HepG2 (cell line): ENCODE measurements around the gene AMIGO3. TPM values are rescaled to one million over a fixed set of nuclear protein-coding genes. Genes with fewer than 3 reads are reported as not detected.

Experiments used
- ATAC-seq: fragments of 200-7000 bp; cut with Tn5 transposase; 3 replicates; pipeline ENCODE4 v1.9.1; 2020; ENCODE audit warnings: mild to moderate bottlenecking, moderate library complexity
- BruUV-seq: library from RNA; stranded (reverse); fragments of 400-500 nt; replicated peaks from 2 replicates; lab custom pipeline; 2021; lab: Mats Ljungman, UMichigan
- CTCF ChIA-PET: fragments of 300-600 bp; formaldehyde crosslinking; extraction: SDS; loops from one replicate; lab custom pipeline; 2021; ENCODE audit warnings: low total read pairs, inconsistent platforms, low intra/inter-chr PET ratio; lab: Yijun Ruan, JAX
- POLR2A ChIA-PET: fragments of 350-600 bp; sonication (Branson Sonifier 250); formaldehyde crosslinking; loops from one replicate; lab custom pipeline; 2020; ENCODE audit warnings: antibody characterized with exemption, inconsistent platforms; lab: Yijun Ruan, JAX
- DNase-seq: peaks from one replicate; pipeline ENCODE4 v3.0.0-alpha.2; 2015; ENCODE audit warnings: low spot score
- FAIRE-seq: peaks from 3 replicates; lab custom pipeline; 2011; peaks lifted over from hg19 to GRCh38; lab: Jason Lieb, UNC
- H2AFZ ChIP-seq: one replicate; pipeline ENCODE4 v1.6.1; 2011; ENCODE audit warnings: low read length, inconsistent platforms
- H3K27ac ChIP-seq: fragments of 300-600 bp; 3 replicates; pipeline ENCODE4 v1.8.0; 2011; ENCODE audit warnings: mixed run types, mild to moderate bottlenecking, mixed read lengths, low read length, inconsistent platforms; ENCODE audit not compliant: insufficient read depth; ENCODE audit errors: extremely low read length
- H3K27me3 ChIP-seq, 2 experiments: fragments of 200-600 bp in 1 of 2; 2 replicates in 1 of 2; 3 replicates in 1 of 2; pipeline versions ENCODE4 v1.6.0 to v1.8.0; 2011; ENCODE audit warnings: low read length in 2 of 2, mild to moderate bottlenecking in 2 of 2, moderate library complexity in 2 of 2, inconsistent platforms in 1 of 2; ENCODE audit not compliant: insufficient read depth in 2 of 2, control insufficient read depth in 1 of 2
- H3K36me3 ChIP-seq, 2 experiments: fragments of 200-600 bp in 1 of 2; replicated peaks in 1 of 2; 2 replicates in 1 of 2; 3 replicates in 1 of 2; pipeline versions ENCODE4 v1.5.1 to v1.8.0; 2011; ENCODE audit warnings: low read length in 2 of 2, inconsistent platforms in 1 of 2; ENCODE audit not compliant: insufficient read depth in 2 of 2, control insufficient read depth in 1 of 2
- H3K4me1 ChIP-seq: 2 replicates; pipeline ENCODE4 v1.5.1; 2012; ENCODE audit warnings: low read length, inconsistent platforms; ENCODE audit not compliant: insufficient read depth
- H3K4me2 ChIP-seq: 2 replicates; pipeline ENCODE4 v1.6.0; 2011; ENCODE audit warnings: low read depth, low read length, inconsistent platforms
- H3K4me3 ChIP-seq, 3 experiments: fragments of 200-600 bp in 1 of 3; sonication (generic), shearing (Covaris generic) in 1 of 3; replicated peaks in 1 of 3; 2 replicates each; pipeline ENCODE4 v1.5.1; 2011 to 2016; ENCODE audit warnings: low read length in 3 of 3, inconsistent platforms in 2 of 3, low read depth in 2 of 3, mild to moderate bottlenecking in 2 of 3, control low read depth in 1 of 3, mixed read lengths in 1 of 3; ENCODE audit not compliant: insufficient read depth in 1 of 3
- H3K79me2 ChIP-seq: one replicate; pipeline ENCODE4 v1.6.1; 2011; ENCODE audit warnings: low read length, inconsistent platforms; ENCODE audit not compliant: insufficient read depth
- H3K9ac ChIP-seq: 2 replicates; pipeline ENCODE4 v1.6.0; 2011; ENCODE audit warnings: mild to moderate bottlenecking, low read depth, low read length, inconsistent platforms; ENCODE audit not compliant: insufficient read depth
- H3K9me3 ChIP-seq: 2 replicates; pipeline ENCODE4 v1.5.1; 2012; ENCODE audit warnings: mild to moderate bottlenecking, low read length
- H4K20me1 ChIP-seq: 2 replicates; pipeline ENCODE4 v1.6.0; 2011; ENCODE audit warnings: inconsistent platforms, mild to moderate bottlenecking, low read length, moderate library complexity; ENCODE audit not compliant: insufficient read depth
- AHR ChIP-seq: IDR thresholded peaks from 2 replicates; pipeline ENCODE4 v1.6.1; 2018; ENCODE audit warnings: missing genetic modification reagents, missing compliant biosample characterization
- ELK4 ChIP-seq: sonication (generic); formaldehyde crosslinking; IDR thresholded peaks from 2 replicates; pipeline ENCODE4 v1.9.0; 2021; ENCODE audit warnings: missing genetic modification reagents, borderline replicate concordance
- JDP2 ChIP-seq: sonication (generic); formaldehyde crosslinking; IDR thresholded peaks from 2 replicates; pipeline ENCODE4 v1.8.1; 2022; ENCODE audit warnings: missing genetic modification reagents, borderline replicate concordance
- PRDM15 ChIP-seq: sonication (generic); formaldehyde crosslinking; IDR thresholded peaks from 2 replicates; pipeline ENCODE4 v1.4.0; 2020; ENCODE audit warnings: missing genetic modification reagents
- RBM22 ChIP-seq: fragments of 200-400 bp; formaldehyde crosslinking; optimal IDR thresholded peaks from 2 replicates; pipeline ENCODE3; 2017; ENCODE audit warnings: mild to moderate bottlenecking, low read length, moderate library complexity
- SP4 ChIP-seq: sonication (generic); formaldehyde crosslinking; IDR thresholded peaks from 2 replicates; pipeline ENCODE4 v1.8.1; 2023; ENCODE audit warnings: mild to moderate bottlenecking, missing genetic modification reagents
- ZNF281 ChIP-seq: sonication (generic); formaldehyde crosslinking; IDR thresholded peaks from 2 replicates; pipeline ENCODE4 v1.4.0; 2020; ENCODE audit warnings: missing genetic modification reagents, borderline replicate concordance
- ZNF383 ChIP-seq: sonication (generic); formaldehyde crosslinking; IDR thresholded peaks from 2 replicates; pipeline ENCODE4 v1.4.0; 2020; ENCODE audit warnings: missing genetic modification reagents, mild to moderate bottlenecking, borderline replicate concordance
- ZNF7 ChIP-seq: IDR thresholded peaks from 2 replicates; pipeline ENCODE4 v1.6.1; 2016; ENCODE audit warnings: missing biosample characterization, missing genetic modification reagents
- WGBS: methylation state at CpG from one replicate; pipeline ENCODE4 v1.1.6; 2017; ENCODE audit warnings: low lambda C conversion rate; 5-methylcytosine and 5-hydroxymethylcytosine counted together
- in situ Hi-C: cut with HindIII; loops from 2 replicates; pipeline ENCODE4 v1.10.0; 2017; ENCODE audit warnings: low pct_unique_long_range_greater_than_20kb; ENCODE audit not compliant: extremely low pct_ligation_motif_present
- intact Hi-C: fragments of 100-400 bp; cut with micrococcal nuclease; formaldehyde crosslinking; loops from one replicate; pipeline ENCODE4 v1.10.0; 2022; ENCODE audit not compliant: unreplicated experiment
- polyA plus RNA-seq, 8 experiments: library from polyadenylated mRNA; depleted of rRNA in 3 of 8; stranded (reverse) in 7 of 8; unstranded in 1 of 8; fragments of >200 nt; fragmentation: Illumina TruSeq in 4 of 8; extraction: Trizol in 4 of 8; gene quantifications; 2 replicates each; pipeline versions ENCODE4 v1.2.1 to v1.2.3, GENCODE V29; 2011 to 2016; ENCODE audit warnings: low read depth in 4 of 8, missing spikeins in 1 of 8, mixed read lengths in 1 of 8; ENCODE audit not compliant: insufficient read depth in 1 of 8
- total RNA-seq, 5 experiments: library from RNA; depleted of rRNA; stranded (reverse); fragments of >200 nt; fragmentation: Illumina TruSeq; extraction: Trizol; gene quantifications; 2 replicates each; pipeline ENCODE4 v1.2.3, GENCODE V29; 2016; ENCODE audit warnings: low read depth in 1 of 5

AMIGO3 gene
- total and polyA plus RNA-seq, 2 of the 13 experiments (the other 11 are each of a cell fraction or from before 2014, with no cell fraction given) = 0.35 TPM; not detected in 1

- no peak for DNase-seq
- no peak overlapping the region for H3K4me2 ChIP-seq
- H3K4me3 ChIP-seq = no peak overlapping the region
- no peaks in the 10 kb centered on the region for H4K20me1 ChIP-seq
- H3K79me2 ChIP-seq = no peaks in the 10 kb centered on the region
- CTCF ChIA-PET = no interaction called here
- no peak overlapping the region for H3K27ac ChIP-seq
- in situ Hi-C loops = no loop called here
- TF ChIP-seq SP4 (CRISPR knock-in tag) (no peak), RBM22 (peak; percentile 25)
- TF ChIP-seq, all 625 proteins: peak for 1
- Histone ChIP-seq H3K9me3 (no peaks in the 10 kb centered on the region), H3K36me3 (peaks cover 18 to 55% of the 10 kb centered on the region in 2 experiments), H3K27me3 (no peaks in the 10 kb centered on the region), H3K4me1 (peaks cover 12% of the 10 kb centered on the region), H2AFZ (no peak overlapping the region), H3K9ac (no peak overlapping the region)
- no TSS peak for BruUV-seq
- 99% methylated on average over 10 of the region's 11 CpGs for WGBS
- intact Hi-C loops = no loop called here
- POLR2A ChIA-PET = no interaction called here
- ATAC-seq (no peak), FAIRE-seq (no peak)
Observed at GRCh38 chr3:49738067-49738713, 18.7 kb upstream of the AMIGO3 start.

GRCh38 chr3:49734752-49735151, 15.3 kb upstream of the AMIGO3 start:
- in situ Hi-C loops = no loop called here
- no peak overlapping the region for H2AFZ ChIP-seq
- intact Hi-C loops = loop anchor here (5.0 kb wide), 1 partner anchor 53 kb away; the partner anchor contains the start of gene IP6K1
- no peak overlapping the region for H3K4me2 ChIP-seq
- POLR2A ChIA-PET = interaction anchor here (1.1 kb wide), 1 partner anchor 52 kb away, joined by 3 read pairs; the partner anchor contains the start of gene IP6K1
- no peak overlapping the region for H3K27ac ChIP-seq
- peak; percentile 46; the same call in 2 of the 3 replicates for ATAC-seq
- no peak for TF ChIP-seq ZNF383 (CRISPR knock-in tag)
- no peak for TF ChIP-seq JDP2 (CRISPR knock-in tag)
- no peak for TF ChIP-seq AHR (CRISPR knock-in tag)
- TF ChIP-seq ELK4 = no peak
- TF ChIP-seq ZNF7 = no peak
- no peak for TF ChIP-seq ZNF281 (CRISPR knock-in tag)
- TF ChIP-seq PRDM15 (CRISPR knock-in tag) = no peak
- TF ChIP-seq, all 625 proteins: peak for 0
- CTCF ChIA-PET = no interaction called here
- H3K36me3 ChIP-seq = peaks cover 25 to 72% of the 10 kb centered on the region in 2 experiments
- H3K9me3 ChIP-seq = no peaks in the 10 kb centered on the region
- no peak overlapping the region for H3K4me3 ChIP-seq
- H3K4me1 ChIP-seq = peaks cover 20% of the 10 kb centered on the region
- H3K27me3 ChIP-seq = no peaks in the 10 kb centered on the region
- 94% methylated on average over 3 of the region's 6 CpGs for WGBS
- BruUV-seq = no TSS peak
- H4K20me1 ChIP-seq = no peaks in the 10 kb centered on the region
- FAIRE-seq (no peak), DNase-seq (no peak)
- H3K79me2 ChIP-seq = no peaks in the 10 kb centered on the region
- H3K9ac ChIP-seq = no peak overlapping the region
